Stimulated activated CD8-positive, alpha-beta memory T cell treated with anti-CD3 and anti-CD28 coated beads, Interleukin-4, amount 100 ng/mL, for 48 hours (primary cell): ENCODE measurements around the gene DNASE2B.
A peak's percentile ranks its signal among the peaks of the same experiment; 100 is the strongest.

Source experiments
- DNase-seq: peaks from one replicate; pipeline ENCODE4 v3.0.0-alpha.2; 2020

Gene DNASE2B

GRCh38 chr1:84398175-84399155, at the start of gene DNASE2B:
TSS of gene DNASE2B (plus strand) at chr1:84398484. CDS start at chr1:84398565, 81 bp downstream.
- DNase-seq, result no peak

- DNase-seq, result no peak
These were observed 49.5 kb upstream of the DNASE2B start for GRCh38 chr1:84348759-84349158.

- no peak for DNase-seq
These were observed 48.2 kb upstream of the DNASE2B start for GRCh38 chr1:84350104-84350503.

GRCh38 chr1:84350550-84350949, 47.7 kb upstream of the DNASE2B start:
- no peak for DNase-seq

- DNase-seq, result no peak
These were observed 45.8 kb upstream of the DNASE2B start for GRCh38 chr1:84352298-84353106.

GRCh38 chr1:84353695-84354094, 44.6 kb upstream of the DNASE2B start:
- no peak for DNase-seq

- no peak for DNase-seq
These were observed 42.7 kb upstream of the DNASE2B start for GRCh38 chr1:84355556-84355955.

GRCh38 chr1:84356881-84357280, 41.4 kb upstream of the DNASE2B start:
- DNase-seq, result no peak

GRCh38 chr1:84358695-84359094, 39.6 kb upstream of the DNASE2B start:
- no peak for DNase-seq

- no peak for DNase-seq
These were observed 38.0 kb upstream of the DNASE2B start for GRCh38 chr1:84360316-84360715.

GRCh38 chr1:84361796-84362195, 36.5 kb upstream of the DNASE2B start:
- DNase-seq, result no peak

GRCh38 chr1:84363019-84363418, 35.3 kb upstream of the DNASE2B start:
- DNase-seq, result no peak

GRCh38 chr1:84363622-84364021, 34.7 kb upstream of the DNASE2B start:
- DNase-seq, result no peak

- peak; percentile 25 for DNase-seq
These were observed 32.8 kb upstream of the DNASE2B start for GRCh38 chr1:84365225-84366221.

GRCh38 chr1:84366786-84367185, 31.5 kb upstream of the DNASE2B start:
- DNase-seq, result no peak

GRCh38 chr1:84367219-84367618, 31.1 kb upstream of the DNASE2B start:
- no peak for DNase-seq

GRCh38 chr1:84368441-84368840, 29.8 kb upstream of the DNASE2B start:
- DNase-seq, result no peak

GRCh38 chr1:84370266-84370665, 28.0 kb upstream of the DNASE2B start:
- no peak for DNase-seq

- DNase-seq, result no peak
These were observed 27.4 kb upstream of the DNASE2B start for GRCh38 chr1:84370831-84371394.

GRCh38 chr1:84373436-84374141, 24.7 kb upstream of the DNASE2B start:
- no peak for DNase-seq

GRCh38 chr1:84374991-84375696, 23.1 kb upstream of the DNASE2B start:
- no peak for DNase-seq
